Lower leg skin (tissue), 4 donors: ENCODE results near the gene CD47. TPM values are rescaled to one million over a fixed set of nuclear protein-coding genes. Genes with fewer than 3 reads are reported as not detected.

Experiments
- DNase-seq, 2 donors: peaks; one replicate each; pipeline ENCODE4 v3.0.0-alpha.2; 2019; ENCODE audit warnings: low spot score in 2 of 2
- H3K4me3 ChIP-seq: fragments of 200-600 bp; sonication (generic); 2 replicates; pipeline ENCODE4 v1.5.1; 2017; ENCODE audit warnings: mild to moderate bottlenecking, low read depth; ENCODE audit not compliant: poor library complexity, severe bottlenecking
- POLR2A ChIP-seq, 2 donors: fragments of 450-650 bp; IDR thresholded peaks; one replicate each; pipeline ENCODE4 v1.6.1; 2016 to 2017; ENCODE audit warnings: antibody characterized with exemption in 2 of 2, mild to moderate bottlenecking in 1 of 2, moderate library complexity in 1 of 2
- WGBS, 2 donors: methylation state at CpG; one replicate each; pipeline ENCODE4 v1.1.5; 2018; 5-methylcytosine and 5-hydroxymethylcytosine counted together
- intact Hi-C: fragments of 100-400 bp; cut with DNase I; formaldehyde crosslinking; loops from one replicate; pipeline ENCODE4 v1.15.0; 2023; ENCODE audit warnings: low total_unique reads
- total RNA-seq, 4 donors: library from RNA; depleted of rRNA; stranded (reverse); fragments of >200 nt; gene quantifications; one replicate each; pipeline ENCODE4 v1.1.0, GENCODE V29; 2016
- TF ChIP-seq, protein P1 (sequence below), 3 donors: fragments of 450-650 bp; IDR thresholded peaks; one replicate each; pipeline ENCODE4 v1.5.1; 2016; ENCODE audit warnings: antibody characterized with exemption in 3 of 3, mild to moderate bottlenecking in 3 of 3, moderate library complexity in 2 of 3

The CD47 gene
- total RNA-seq, 4 donors from 2014 or later, result 42.7 to 58.2 (median 49.5) TPM

DNA sequence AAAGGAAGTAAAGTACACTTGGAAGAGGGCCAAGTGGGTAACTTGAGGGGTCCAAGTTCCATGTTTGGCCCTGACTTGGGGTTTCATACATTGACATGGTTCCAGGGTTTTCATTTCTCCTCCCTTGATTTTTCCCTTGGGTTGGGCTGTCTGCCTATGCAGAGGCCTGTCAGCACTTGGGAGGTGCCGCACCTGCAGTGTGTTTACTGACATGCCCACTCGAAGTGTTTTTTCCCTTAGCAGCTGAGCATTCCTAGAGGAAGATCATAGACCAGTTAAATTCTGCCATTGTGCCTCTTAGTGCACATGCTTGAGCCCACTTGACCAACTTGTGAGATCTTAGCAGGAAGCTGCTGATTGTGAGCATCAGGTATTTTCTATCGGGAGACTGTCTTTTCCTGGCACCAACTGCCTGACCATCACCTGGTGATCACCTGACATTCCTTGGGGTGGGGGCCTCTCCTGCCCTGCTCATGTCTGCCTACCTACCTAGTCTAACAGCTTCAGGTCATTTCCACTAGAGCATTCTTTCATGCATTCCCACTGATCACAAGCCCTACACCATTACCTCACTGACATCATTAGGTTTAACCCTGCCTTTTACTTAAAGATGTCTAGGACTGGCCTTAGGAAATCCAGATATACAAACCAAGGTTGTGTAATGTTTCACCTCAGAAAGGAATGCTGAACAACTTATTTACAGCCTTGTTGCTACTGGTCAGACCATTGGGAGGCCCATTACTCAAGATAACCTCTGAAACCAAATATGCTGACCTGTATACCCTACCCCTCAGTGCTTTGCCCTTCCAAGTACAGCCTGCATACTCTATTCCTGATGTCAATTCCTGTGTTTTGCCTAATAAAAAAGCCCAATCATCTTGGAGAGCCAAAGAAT is 68.3 kb downstream of the CD47 start:
- 61 to 80% methylated on average over 3 of the region's 3 CpGs for WGBS, 2 donors
- no peak for DNase-seq
- TF ChIP-seq, protein P1, sequence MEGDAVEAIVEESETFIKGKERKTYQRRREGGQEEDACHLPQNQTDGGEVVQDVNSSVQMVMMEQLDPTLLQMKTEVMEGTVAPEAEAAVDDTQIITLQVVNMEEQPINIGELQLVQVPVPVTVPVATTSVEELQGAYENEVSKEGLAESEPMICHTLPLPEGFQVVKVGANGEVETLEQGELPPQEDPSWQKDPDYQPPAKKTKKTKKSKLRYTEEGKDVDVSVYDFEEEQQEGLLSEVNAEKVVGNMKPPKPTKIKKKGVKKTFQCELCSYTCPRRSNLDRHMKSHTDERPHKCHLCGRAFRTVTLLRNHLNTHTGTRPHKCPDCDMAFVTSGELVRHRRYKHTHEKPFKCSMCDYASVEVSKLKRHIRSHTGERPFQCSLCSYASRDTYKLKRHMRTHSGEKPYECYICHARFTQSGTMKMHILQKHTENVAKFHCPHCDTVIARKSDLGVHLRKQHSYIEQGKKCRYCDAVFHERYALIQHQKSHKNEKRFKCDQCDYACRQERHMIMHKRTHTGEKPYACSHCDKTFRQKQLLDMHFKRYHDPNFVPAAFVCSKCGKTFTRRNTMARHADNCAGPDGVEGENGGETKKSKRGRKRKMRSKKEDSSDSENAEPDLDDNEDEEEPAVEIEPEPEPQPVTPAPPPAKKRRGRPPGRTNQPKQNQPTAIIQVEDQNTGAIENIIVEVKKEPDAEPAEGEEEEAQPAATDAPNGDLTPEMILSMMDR (IDR thresholded peaks at IDR 0.05), result no peak
- TF ChIP-seq POLR2A (IDR thresholded peaks at IDR 0.05), result no peak
- intact Hi-C loops, result no loop called here
- no peak overlapping the region for H3K4me3 ChIP-seq

- DNase-seq, result no peak
- 68 to 86% methylated on average over 2 of the region's 2 CpGs for WGBS, 2 donors
- intact Hi-C loops, result no loop called here
Measured at GRCh38 chr3:108021533-108021932, 69.3 kb downstream of the CD47 start.

GRCh38 chr3:108021131-108021530 is 69.7 kb downstream of the CD47 start:
- H3K4me3 ChIP-seq, result no peak overlapping the region
- no peak for DNase-seq
- WGBS, 2 donors, result 66 to 82% methylated on average over 3 of the region's 3 CpGs
- intact Hi-C loops, result no loop called here
- TF ChIP-seq, protein P1 (IDR thresholded peaks at IDR 0.05), result no peak
- no peak for TF ChIP-seq POLR2A (IDR thresholded peaks at IDR 0.05)

More at GRCh38 chr3:108021533-108021932, 69.3 kb downstream of the CD47 start:
- no peak overlapping the region for H3K4me3 ChIP-seq
- TF ChIP-seq POLR2A (IDR thresholded peaks at IDR 0.05), result no peak
- TF ChIP-seq, protein P1 (IDR thresholded peaks at IDR 0.05), result no peak

- no peak overlapping the region for H3K4me3 ChIP-seq
- 62 to 69% methylated on average over 8 of the region's 8 CpGs for WGBS, 2 donors
- TF ChIP-seq POLR2A (IDR thresholded peaks at IDR 0.05), result no peak
- TF ChIP-seq, protein P1 (IDR thresholded peaks at IDR 0.05), result no peak
- DNase-seq, result peak in 1 of 2 donors; percentile 26
- intact Hi-C loops, result no loop called here
Measured at GRCh38 chr3:108018552-108018951, 72.3 kb downstream of the CD47 start.

DNA sequence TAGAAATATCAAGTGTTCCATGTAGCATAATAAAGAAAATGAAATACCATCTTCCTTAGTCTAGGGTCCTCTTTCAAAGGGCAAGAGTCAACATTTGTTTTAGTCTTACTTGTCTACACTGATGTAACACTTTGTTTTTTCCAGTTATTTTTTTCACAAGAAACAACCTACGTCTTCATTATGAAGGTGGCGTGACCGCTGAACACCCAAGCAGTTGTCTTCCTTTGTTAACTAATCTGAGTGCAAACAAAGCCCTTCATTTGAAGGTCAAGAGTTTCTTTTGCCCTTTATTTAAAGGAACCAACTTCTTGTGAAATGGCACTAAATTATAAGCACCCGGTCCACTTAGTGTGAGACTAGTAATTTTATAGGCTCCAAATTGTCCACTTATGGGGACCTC is 73.2 kb downstream of the CD47 start:
- intact Hi-C loops, result no loop called here
- WGBS, 2 donors, result 89 to 93% methylated on average over 4 of the region's 4 CpGs
- peak in 1 of 2 donors; percentile 3 for DNase-seq
- H3K4me3 ChIP-seq, result no peak overlapping the region
- TF ChIP-seq POLR2A (IDR thresholded peaks at IDR 0.05), result no peak
- TF ChIP-seq, protein P1 (IDR thresholded peaks at IDR 0.05), result no peak
